ENCODE data around the gene AQP7. TPM values are rescaled to one million over a fixed set of nuclear protein-coding genes. Genes with fewer than 3 reads are reported as not detected.
"Not testable (repeated sequence)": the region's sequence is repeated elsewhere in the genome, so short reads cannot be mapped to it uniquely, and the experiment has no call there.

AQP7 gene
- polyA plus RNA-seq, 1 of the 3 experiments (the other 2 are of a cell fraction): 0.05 TPM

DNA sequence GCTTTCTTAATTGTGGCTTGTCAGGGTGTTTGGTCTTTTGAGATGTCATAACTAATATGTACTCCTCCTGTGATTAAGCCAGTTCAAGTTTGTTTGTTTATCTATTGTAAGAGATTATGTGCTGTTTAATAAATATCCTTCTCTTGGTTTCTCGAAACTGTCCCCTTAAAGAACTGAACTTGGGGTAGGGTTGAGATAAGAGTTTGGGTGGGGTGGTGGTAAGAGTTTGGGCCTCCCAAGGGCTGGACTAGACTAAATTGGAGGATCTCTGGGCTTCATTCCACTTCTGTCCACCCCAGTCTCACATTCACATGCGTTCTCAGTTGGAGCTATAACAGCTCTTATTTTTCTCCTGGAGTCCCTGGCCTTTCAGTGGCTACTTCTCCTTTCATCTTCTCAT lies 38.2 kb downstream of the AQP7 start:
- POLR2A ChIA-PET: no interaction called here

GRCh38 chr9:33358641-33359040 lies 43.7 kb downstream of the AQP7 start:
- POLR2A ChIA-PET; CTCF ChIA-PET; H3K4me1 ChIP-seq (ENCODE audit: control insufficient read depth in 1 of 2, insufficient read depth in 2 of 2, low read depth in 1 of 2, low read length in 1 of 2); H3K27ac ChIP-seq (ENCODE audit: low read depth in 2 of 2, low read length in 1 of 2); H3K4me3 ChIP-seq (ENCODE audit: low read depth in 2 of 2, low read length in 1 of 2); H3K79me2 ChIP-seq (ENCODE audit: insufficient read depth); H3K9me3 ChIP-seq; H3K9me2 ChIP-seq; H4K20me1 ChIP-seq (ENCODE audit: insufficient read depth); H3K9ac ChIP-seq; DNase-seq; H3K27me3 ChIP-seq (ENCODE audit: insufficient read depth); H2AFZ ChIP-seq (ENCODE audit: low read depth); H3F3A ChIP-seq (replicated peaks; ENCODE audit: insufficient read depth); H3K4me2 ChIP-seq: not testable (repeated sequence)
- WGBS (ENCODE audit: low lambda C conversion rate): 98% methylated on average over 3 of the region's 3 CpGs
- H3K36me3 ChIP-seq (replicated peaks in 1 of 2; ENCODE audit: control insufficient read depth in 1 of 2, insufficient read depth in 2 of 2, low read length in 1 of 2): peaks cover 6 to 10% of the 10 kb centered on the region in 2 experiments

More for the DNA sequence above, 38.2 kb downstream of the AQP7 start:
- Histone ChIP-seq H2AFZ (ENCODE audit: low read depth) (no peak overlapping the region), H3K4me3 (ENCODE audit: low read depth in 2 of 2, low read length in 1 of 2) (no peak overlapping the region), H3K9me3 (no peaks in the 10 kb centered on the region), H3K4me2 (no peak overlapping the region), H3K79me2 (ENCODE audit: insufficient read depth) (no peaks in the 10 kb centered on the region), H3K27me3 (ENCODE audit: insufficient read depth) (no peaks in the 10 kb centered on the region), H3K36me3 (replicated peaks in 1 of 2; ENCODE audit: control insufficient read depth in 1 of 2, insufficient read depth in 2 of 2, low read length in 1 of 2) (peaks cover 24 to 35% of the 10 kb centered on the region in 2 experiments), H4K20me1 (ENCODE audit: insufficient read depth) (no peaks in the 10 kb centered on the region), H3K4me1 (ENCODE audit: control insufficient read depth in 1 of 2, insufficient read depth in 2 of 2, low read depth in 1 of 2, low read length in 1 of 2) (no peaks in the 10 kb centered on the region), H3K9ac (no peak overlapping the region), H3K9me2 (no peaks in the 10 kb centered on the region), H3K27ac (ENCODE audit: low read depth in 2 of 2, low read length in 1 of 2) (no peak overlapping the region), H3F3A (replicated peaks; ENCODE audit: insufficient read depth) (no peaks in the 10 kb centered on the region)
- CTCF ChIA-PET: interaction anchor here (2.5 kb wide), 1 partner anchor 11 kb away, joined by 18 read pairs; no protein-coding TSS in a partner anchor
- 91% methylated on average over 2 of the region's 2 CpGs for WGBS (ENCODE audit: low lambda C conversion rate)
- TF ChIP-seq, protein P1, sequence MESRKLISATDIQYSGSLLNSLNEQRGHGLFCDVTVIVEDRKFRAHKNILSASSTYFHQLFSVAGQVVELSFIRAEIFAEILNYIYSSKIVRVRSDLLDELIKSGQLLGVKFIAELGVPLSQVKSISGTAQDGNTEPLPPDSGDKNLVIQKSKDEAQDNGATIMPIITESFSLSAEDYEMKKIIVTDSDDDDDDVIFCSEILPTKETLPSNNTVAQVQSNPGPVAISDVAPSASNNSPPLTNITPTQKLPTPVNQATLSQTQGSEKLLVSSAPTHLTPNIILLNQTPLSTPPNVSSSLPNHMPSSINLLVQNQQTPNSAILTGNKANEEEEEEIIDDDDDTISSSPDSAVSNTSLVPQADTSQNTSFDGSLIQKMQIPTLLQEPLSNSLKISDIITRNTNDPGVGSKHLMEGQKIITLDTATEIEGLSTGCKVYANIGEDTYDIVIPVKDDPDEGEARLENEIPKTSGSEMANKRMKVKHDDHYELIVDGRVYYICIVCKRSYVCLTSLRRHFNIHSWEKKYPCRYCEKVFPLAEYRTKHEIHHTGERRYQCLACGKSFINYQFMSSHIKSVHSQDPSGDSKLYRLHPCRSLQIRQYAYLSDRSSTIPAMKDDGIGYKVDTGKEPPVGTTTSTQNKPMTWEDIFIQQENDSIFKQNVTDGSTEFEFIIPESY (IDR thresholded peaks at IDR 0.05; ENCODE audit: borderline replicate concordance, low read depth): no peak
- no peak for DNase-seq

DNA sequence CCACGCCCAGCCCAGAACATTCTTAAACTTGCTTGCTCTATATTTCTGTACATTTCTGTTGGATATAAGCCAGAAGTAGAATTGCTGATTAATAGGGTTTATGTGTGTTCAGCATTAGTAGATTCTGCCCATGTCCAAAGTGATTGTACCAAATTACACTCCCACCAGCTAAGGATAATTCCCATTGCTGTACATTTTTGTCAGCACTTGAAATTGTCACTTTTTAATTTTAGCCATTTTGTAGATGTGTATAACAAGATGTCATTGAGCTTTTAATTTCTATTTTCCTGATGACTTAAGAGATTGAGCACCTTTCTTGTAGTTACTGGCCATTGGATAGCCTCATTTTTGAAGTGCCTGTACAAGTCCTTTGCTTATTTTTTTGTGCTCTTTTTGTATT lies 46.4 kb downstream of the AQP7 start:
- POLR2A ChIA-PET: no interaction called here
- peaks cover 5% of the 10 kb centered on the region for H3F3A ChIP-seq (replicated peaks; ENCODE audit: insufficient read depth)
- no peaks in the 10 kb centered on the region for H3K9me3 ChIP-seq
- H3K4me1 ChIP-seq (ENCODE audit: control insufficient read depth in 1 of 2, insufficient read depth in 2 of 2, low read depth in 1 of 2, low read length in 1 of 2): peaks cover 0 to 3% of the 10 kb centered on the region in 2 experiments; a peak in 1 of 4 replicates
- no peaks in the 10 kb centered on the region for H3K27me3 ChIP-seq (ENCODE audit: insufficient read depth)
- no peaks in the 10 kb centered on the region for H3K9me2 ChIP-seq
- no peak overlapping the region for H3K9ac ChIP-seq
- H3K79me2 ChIP-seq (ENCODE audit: insufficient read depth): no peaks in the 10 kb centered on the region
- H2AFZ ChIP-seq (ENCODE audit: low read depth): no peak overlapping the region
- no peak for DNase-seq
- peaks cover 6 to 9% of the 10 kb centered on the region in 2 experiments for H3K36me3 ChIP-seq (replicated peaks in 1 of 2; ENCODE audit: control insufficient read depth in 1 of 2, insufficient read depth in 2 of 2, low read length in 1 of 2)
- CTCF ChIA-PET: interaction anchor here (0.7 to 4.4 kb wide), 2 partner anchors 9 to 19 kb away, joined by 3 to 17 read pairs; no protein-coding TSS in a partner anchor
- no peak overlapping the region for H3K4me2 ChIP-seq
- no peak overlapping the region for H3K27ac ChIP-seq (ENCODE audit: low read depth in 2 of 2, low read length in 1 of 2)
- no peak for TF ChIP-seq SIN3A (IDR thresholded peaks at IDR 0.05; ENCODE audit: borderline replicate concordance, low read depth, low read length)
- WGBS (ENCODE audit: low lambda C conversion rate): 86% methylated on average over 1 of the region's 1 CpG
- no peaks in the 10 kb centered on the region for H4K20me1 ChIP-seq (ENCODE audit: insufficient read depth)
- H3K4me3 ChIP-seq (ENCODE audit: low read depth in 2 of 2, low read length in 1 of 2): no peak overlapping the region

All from SK-N-SH (cell line).